IPS DF 4.7 (cell line): ENCODE results near the gene ACAD8.
"Not testable (repeated sequence)": the region's sequence is repeated elsewhere in the genome, so short reads cannot be mapped to it uniquely, and the experiment has no call there.

Source experiments
- DNase-seq: peaks from one replicate; pipeline ENCODE4 v3.0.0-alpha.2; 2013; ENCODE audit warnings: low spot score; ENCODE audit errors: extremely low read depth

ACAD8 gene

GRCh38 chr11:134238956-134239355, 14.4 kb upstream of the ACAD8 start:
- no peak for DNase-seq

GRCh38 chr11:134240592-134240991, 12.8 kb upstream of the ACAD8 start:
- no peak for DNase-seq

- no peak for DNase-seq
Measured at GRCh38 chr11:134242376-134242775, 11.0 kb upstream of the ACAD8 start.

- no peak for DNase-seq
Measured at GRCh38 chr11:134243913-134244312, 9.5 kb upstream of the ACAD8 start.

GRCh38 chr11:134244593-134244992, 8.8 kb upstream of the ACAD8 start:
- no peak for DNase-seq

GRCh38 chr11:134245434-134245833, 7.9 kb upstream of the ACAD8 start:
- no peak for DNase-seq

- no peak for DNase-seq
Measured at GRCh38 chr11:134246100-134246499, 7.3 kb upstream of the ACAD8 start.

- no peak for DNase-seq
Measured at GRCh38 chr11:134246678-134247077, 6.7 kb upstream of the ACAD8 start.

- DNase-seq: no peak
Measured at GRCh38 chr11:134248910-134249480, 4.4 kb upstream of the ACAD8 start.

GRCh38 chr11:134250246-134250645, 3.1 kb upstream of the ACAD8 start:
- DNase-seq: no peak

- DNase-seq: no peak
Measured at GRCh38 chr11:134250675-134251074, 2.7 kb upstream of the ACAD8 start.

GRCh38 chr11:134252346-134253187, 801 bp upstream of the ACAD8 start:
- DNase-seq: no peak

- no peak for DNase-seq
Measured at GRCh38 chr11:134254433-134255183, 1.2 kb downstream of the ACAD8 start.

GRCh38 chr11:134255184-134255561, 1.8 kb downstream of the ACAD8 start:
- DNase-seq: not testable (repeated sequence)

GRCh38 chr11:134257101-134257500, 3.7 kb downstream of the ACAD8 start:
- no peak for DNase-seq

GRCh38 chr11:134258577-134258976, 5.2 kb downstream of the ACAD8 start:
- no peak for DNase-seq

- DNase-seq: no peak
Measured at GRCh38 chr11:134260503-134260902, 7.1 kb downstream of the ACAD8 start.

- DNase-seq: no peak
Measured at GRCh38 chr11:134260983-134261382, 7.6 kb downstream of the ACAD8 start.

- DNase-seq: no peak
Measured at GRCh38 chr11:134261626-134262488, 8.5 kb downstream of the ACAD8 start.

GRCh38 chr11:134264966-134265764, 11.8 kb downstream of the ACAD8 start:
- DNase-seq: no peak

GRCh38 chr11:134266440-134266839, 13.1 kb downstream of the ACAD8 start:
- no peak for DNase-seq
